Measurements from ENCODE around the gene OLFML3.
"Not testable (repeated sequence)": the region's sequence is repeated elsewhere in the genome, so short reads cannot be mapped to it uniquely, and the experiment has no call there.

Gene OLFML3

GRCh38 chr1:114003431-114003830 lies 24.2 kb downstream of the OLFML3 start (continued):
- TF ChIP-seq ZFP37 (tag by site-specific recombination; IDR thresholded peaks at IDR 0.05): no peak
- TF ChIP-seq KLF9 (tag by site-specific recombination; IDR thresholded peaks at IDR 0.05; ENCODE audit: low read depth): no peak
- no peak for TF ChIP-seq PBX3 (CRISPR knock-in tag; IDR thresholded peaks at IDR 0.05)
- no peak for TF ChIP-seq PRDM1 (tag by site-specific recombination; IDR thresholded peaks at IDR 0.05)

- H3K27ac ChIP-seq (ENCODE audit: extremely low read depth, low read depth, low read length); H3K9me3 ChIP-seq (ENCODE audit: control insufficient read depth, insufficient read depth, low read depth, low read length); POLR2A ChIA-PET; CTCF ChIA-PET; H3K4me3 ChIP-seq (ENCODE audit: low read depth, low read length); H3K36me3 ChIP-seq (ENCODE audit: control insufficient read depth in 2 of 2, insufficient read depth in 1 of 2, low read length in 2 of 2); H3K4me1 ChIP-seq (ENCODE audit: control insufficient read depth, insufficient read depth, low read length): not testable (repeated sequence)
- TF ChIP-seq REST (tag by site-specific recombination; IDR thresholded peaks at IDR 0.05): peak; percentile 45; the same call in 1 of the 2 replicates
Observed at GRCh38 chr1:114006825-114007224, 27.6 kb downstream of the OLFML3 start.

GRCh38 chr1:114008480-114008941 lies 29.2 kb downstream of the OLFML3 start:
- H3K4me3 ChIP-seq (ENCODE audit: low read depth, low read length): no peak overlapping the region
- ChIA-PET CTCF (interaction anchor here (0.5 to 1.1 kb wide), 2 partner anchors 29 to 275 kb away, joined by 3 read pairs; no protein-coding TSS in a partner anchor), POLR2A (no interaction called here)
- no peaks in the 10 kb centered on the region for H3K9me3 ChIP-seq (ENCODE audit: control insufficient read depth, insufficient read depth, low read depth, low read length)
- no peaks in the 10 kb centered on the region for H3K36me3 ChIP-seq (ENCODE audit: control insufficient read depth in 2 of 2, insufficient read depth in 1 of 2, low read length in 2 of 2)
- no peak overlapping the region for H3K27ac ChIP-seq (ENCODE audit: extremely low read depth, low read depth, low read length)
- H3K4me1 ChIP-seq (ENCODE audit: control insufficient read depth, insufficient read depth, low read length): no peaks in the 10 kb centered on the region
- TF ChIP-seq ZSCAN5A (tag by site-specific recombination; IDR thresholded peaks at IDR 0.05): no peak
- no peak for TF ChIP-seq ZFP69B (tag by site-specific recombination; IDR thresholded peaks at IDR 0.05)
- no peak for TF ChIP-seq ZNF558 (tag by site-specific recombination; IDR thresholded peaks at IDR 0.05)
- no peak for TF ChIP-seq ZNF488 (tag by site-specific recombination; IDR thresholded peaks at IDR 0.05)
- no peak for TF ChIP-seq ZBTB6 (tag by site-specific recombination; IDR thresholded peaks at IDR 0.05)
- no peak for TF ChIP-seq ZNF692 (tag by site-specific recombination; IDR thresholded peaks at IDR 0.05)
- TF ChIP-seq ZBTB11 (tag by site-specific recombination; conservative IDR thresholded peaks at IDR 0.05; ENCODE audit: low read depth): no peak
- TF ChIP-seq ZNF501 (tag by site-specific recombination; IDR thresholded peaks at IDR 0.05): no peak
- no peak for TF ChIP-seq ZSCAN4 (tag by site-specific recombination; IDR thresholded peaks at IDR 0.05)
- no peak for TF ChIP-seq ZNF214 (tag by site-specific recombination; IDR thresholded peaks at IDR 0.05; ENCODE audit: borderline replicate concordance)
- no peak for TF ChIP-seq ZNF521 (tag by site-specific recombination; IDR thresholded peaks at IDR 0.05)
- no peak for TF ChIP-seq ZNF23 (tag by site-specific recombination; IDR thresholded peaks at IDR 0.05; ENCODE audit: borderline replicate concordance)
- TF ChIP-seq ZNF184 (tag by site-specific recombination; IDR thresholded peaks at IDR 0.05): no peak
- TF ChIP-seq PRDM1 (tag by site-specific recombination; IDR thresholded peaks at IDR 0.05): no peak

All from HEK293 (cell line).